Stimulated activated CD4-positive, alpha-beta T cell treated with anti-CD3 and anti-CD28 coated beads, Interleukin-1b, Interleukin-23, amount 100 ng/mL, for 1 hour (primary cell): ENCODE results near the gene LMCD1.

ENCODE experiments used
- DNase-seq, 2 donors: peaks; one replicate each; pipeline ENCODE4 v3.0.0-alpha.2; 2020; ENCODE audit warnings: low read depth in 2 of 2

The LMCD1 gene

DNA sequence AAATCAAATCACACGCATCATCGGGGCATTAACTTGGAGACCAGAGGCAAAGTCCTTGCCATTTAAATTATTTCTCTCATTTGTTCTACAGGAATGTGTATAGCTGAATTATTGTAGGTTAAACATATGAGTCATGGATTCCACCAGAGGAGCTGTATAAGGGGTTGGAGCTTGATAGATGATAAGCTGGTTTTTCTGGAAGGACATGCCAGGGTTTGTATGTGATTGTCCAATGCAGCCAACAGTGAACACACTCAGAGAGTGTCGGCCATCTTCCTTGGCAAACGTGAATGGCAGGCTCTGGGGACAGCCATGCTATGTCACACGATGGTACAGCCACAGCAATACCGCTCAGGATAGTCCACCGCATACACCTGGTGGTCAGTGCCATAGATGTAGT, 117.9 kb downstream of the LMCD1 start:
- no peak for DNase-seq

GRCh38 chr3:8621141-8621540, 119.5 kb downstream of the LMCD1 start:
- no peak for DNase-seq

GRCh38 chr3:8621872-8622271, 120.2 kb downstream of the LMCD1 start:
- DNase-seq = no peak

- DNase-seq = no peak
These were observed 121.5 kb downstream of the LMCD1 start for GRCh38 chr3:8622873-8623691.

DNA sequence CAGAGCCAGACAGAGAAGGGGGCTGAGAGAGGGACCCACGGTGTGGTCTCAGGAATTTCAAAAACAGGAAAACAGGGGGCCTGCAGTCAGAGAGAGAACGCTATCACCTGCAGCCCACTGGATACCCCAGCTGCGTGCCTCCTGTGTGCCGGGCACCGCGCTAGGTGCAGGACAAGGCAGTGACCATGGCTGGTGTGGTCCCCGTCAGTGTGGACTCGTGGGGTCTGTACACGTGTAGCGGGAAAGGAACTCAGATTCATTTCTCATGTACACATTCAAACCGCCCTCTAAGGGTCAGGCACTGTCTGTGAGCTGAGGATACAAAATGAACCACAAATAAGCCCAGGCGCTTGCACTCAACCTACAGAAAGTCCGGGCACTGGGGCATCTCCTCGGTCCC, 122.1 kb downstream of the LMCD1 start:
- DNase-seq = no peak
